NCI-H82 (cell line): ENCODE measurements around the gene PHACTR1.

Experiments used
- DNase-seq: peaks from one replicate; lab custom pipeline; 2025; lab: John Stamatoyannopoulos, UW

The PHACTR1 gene

DNA sequence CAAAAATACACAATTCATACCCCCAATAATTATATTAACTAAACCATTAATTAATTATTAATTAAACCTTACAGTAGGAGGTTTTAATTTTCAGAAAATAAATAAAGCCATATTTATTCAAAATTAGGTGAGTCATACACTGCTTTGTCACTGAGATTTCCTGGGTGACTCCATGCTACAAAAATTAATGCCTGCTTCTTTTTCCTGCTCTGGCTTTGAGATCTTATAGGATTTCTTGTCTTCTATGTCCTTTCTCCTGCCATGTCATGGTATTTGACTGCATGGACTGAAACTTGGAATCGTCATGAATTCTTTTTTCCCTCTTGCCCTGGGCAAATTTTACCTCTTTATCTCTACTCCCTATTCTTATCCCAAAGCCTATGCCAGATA lies 133.2 kb downstream of the PHACTR1 start:
- DNase-seq: no peak

DNA sequence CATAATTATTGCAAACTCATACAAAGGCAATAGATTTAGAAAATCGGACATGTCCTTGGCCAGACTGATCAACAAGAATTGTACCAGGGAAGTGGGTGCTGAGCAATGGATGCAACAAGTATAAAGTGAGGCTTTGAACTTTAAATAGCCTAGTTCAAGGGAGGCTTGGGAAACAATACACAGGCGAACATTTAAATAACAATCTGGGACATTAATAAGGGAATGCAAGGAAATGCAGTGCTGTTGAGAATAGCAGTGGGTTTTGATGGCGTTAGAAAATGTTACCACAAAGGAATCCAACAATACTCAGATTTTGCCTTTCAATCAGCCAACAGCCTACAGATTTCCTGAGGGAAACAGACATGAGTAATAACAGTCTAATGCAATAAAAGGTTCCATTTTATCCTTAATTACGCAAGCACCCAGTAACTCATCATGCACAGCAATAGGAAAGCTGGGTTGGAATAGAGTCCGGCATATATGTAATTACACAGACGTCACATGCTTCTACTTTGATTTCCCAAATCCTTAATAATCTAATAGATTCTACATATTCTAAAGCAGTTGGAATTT lies 134.6 kb downstream of the PHACTR1 start:
- no peak for DNase-seq

DNA sequence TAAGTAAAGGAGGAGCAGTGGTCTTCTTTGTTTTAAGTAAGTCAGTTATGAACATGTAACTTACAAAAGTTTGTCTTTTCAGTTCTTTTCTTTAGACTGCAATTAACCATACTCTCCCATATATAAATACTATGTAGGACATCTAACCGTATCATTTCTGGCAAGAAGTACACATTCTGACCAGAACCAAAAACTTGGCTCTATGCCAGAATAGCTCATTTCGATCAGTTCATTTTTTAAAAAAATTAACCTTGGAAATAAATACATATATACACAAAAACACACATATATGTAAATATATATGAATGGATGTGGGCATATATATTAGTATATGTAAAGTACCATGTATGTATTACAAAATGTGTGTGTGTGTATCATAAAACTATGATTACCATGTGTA lies 145.0 kb downstream of the PHACTR1 start:
- DNase-seq: no peak

DNA sequence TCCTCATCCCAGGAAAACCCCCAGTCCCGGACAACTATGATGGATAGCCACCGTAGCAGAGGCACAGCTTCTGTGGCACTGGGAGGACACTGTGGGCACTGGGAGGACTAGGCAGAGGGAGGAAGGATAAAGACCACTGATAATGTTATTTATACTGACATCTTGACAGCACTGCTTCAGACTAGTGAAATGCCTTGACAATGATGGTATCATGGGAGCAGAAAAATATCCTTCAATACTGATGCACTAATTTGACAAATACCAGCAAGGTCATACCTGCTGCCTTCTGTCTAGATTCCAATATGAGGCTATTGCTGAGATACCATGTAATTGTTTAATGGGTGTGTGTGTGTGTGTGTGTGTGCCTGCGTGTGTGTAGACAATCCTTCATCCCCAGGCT lies 148.6 kb downstream of the PHACTR1 start:
- no peak for DNase-seq

DNA sequence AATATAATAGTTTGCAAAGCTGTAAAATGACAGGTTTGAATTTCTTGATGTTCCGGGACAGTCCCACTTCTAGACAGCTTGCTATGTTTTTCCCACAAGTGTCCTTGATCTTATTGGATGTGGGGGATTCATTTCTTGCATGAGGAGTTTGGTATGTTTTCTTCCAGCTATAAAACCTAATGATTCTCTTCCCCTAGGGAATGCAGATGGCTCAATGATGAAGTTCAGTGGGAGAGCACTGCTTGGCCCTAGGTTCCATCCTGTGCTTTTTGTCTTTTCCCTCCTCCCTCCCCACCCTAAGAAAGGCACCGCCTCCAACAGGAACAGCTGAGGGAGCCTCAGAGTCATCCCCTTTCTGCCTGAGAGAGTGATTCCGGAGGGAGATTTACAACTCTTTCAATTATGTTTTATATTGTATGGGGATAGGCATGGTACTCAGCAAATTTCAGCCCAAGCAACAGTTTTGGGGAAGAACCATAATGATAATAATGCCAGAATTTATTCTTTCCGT lies 149.2 kb downstream of the PHACTR1 start:
- DNase-seq: no peak

DNA sequence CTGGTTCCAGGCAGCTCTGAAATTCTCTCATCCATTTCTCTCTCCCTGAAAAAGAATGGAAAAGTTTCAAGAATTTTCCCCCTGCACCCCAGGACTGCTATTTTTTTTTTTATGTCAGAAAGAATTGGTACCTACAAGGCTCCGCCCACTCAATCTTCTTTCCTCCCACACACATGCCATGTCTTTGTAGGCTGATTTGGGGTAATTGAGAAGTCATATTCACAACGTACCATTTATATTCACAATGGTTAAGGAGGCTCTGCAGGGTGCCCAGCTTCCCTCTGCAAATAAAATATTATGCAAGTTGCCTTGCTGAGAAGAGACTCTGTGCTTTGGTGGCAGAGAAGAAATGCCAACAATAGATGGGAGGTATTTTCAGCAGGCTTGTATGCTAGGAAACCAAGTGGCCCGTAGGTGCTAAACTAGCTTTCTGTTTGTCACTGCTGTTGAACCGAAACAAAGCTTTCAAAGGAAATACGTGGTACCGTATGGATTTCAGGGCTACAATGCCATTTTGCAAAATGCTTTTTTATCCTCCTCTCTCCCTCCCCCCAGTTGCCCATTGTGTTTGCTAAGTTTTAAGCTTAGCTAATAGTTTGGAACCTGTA lies 150.0 kb downstream of the PHACTR1 start:
- DNase-seq: no peak

DNA sequence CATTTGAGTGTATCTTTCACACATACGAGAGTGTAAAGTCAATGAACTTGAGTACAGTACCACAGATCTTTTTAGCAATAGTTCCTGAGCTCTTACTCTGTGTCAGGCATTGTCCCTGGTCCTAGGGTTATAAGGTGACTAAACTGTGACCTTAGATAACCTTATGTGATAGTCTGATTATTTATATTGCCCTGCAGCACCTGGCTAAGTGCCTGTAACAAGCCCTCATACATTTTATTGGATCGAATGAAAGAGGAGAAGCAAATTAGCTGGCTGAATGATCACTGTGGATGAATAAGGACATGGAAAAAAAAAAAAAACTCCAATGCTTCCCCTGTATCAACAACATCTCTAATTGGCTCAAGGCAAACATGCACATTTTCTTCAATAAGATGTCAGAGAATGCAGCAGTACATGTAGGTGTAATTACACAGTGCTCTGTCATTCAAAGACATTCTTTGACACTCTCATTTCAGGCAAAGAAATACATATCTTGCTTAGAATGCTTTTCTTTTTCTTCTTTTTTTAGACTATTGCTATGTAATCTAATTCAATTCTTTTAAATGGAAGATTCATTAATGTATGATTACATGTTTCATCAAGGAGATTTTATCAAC lies 153.4 kb downstream of the PHACTR1 start:
- peak; percentile 6 for DNase-seq

DNA sequence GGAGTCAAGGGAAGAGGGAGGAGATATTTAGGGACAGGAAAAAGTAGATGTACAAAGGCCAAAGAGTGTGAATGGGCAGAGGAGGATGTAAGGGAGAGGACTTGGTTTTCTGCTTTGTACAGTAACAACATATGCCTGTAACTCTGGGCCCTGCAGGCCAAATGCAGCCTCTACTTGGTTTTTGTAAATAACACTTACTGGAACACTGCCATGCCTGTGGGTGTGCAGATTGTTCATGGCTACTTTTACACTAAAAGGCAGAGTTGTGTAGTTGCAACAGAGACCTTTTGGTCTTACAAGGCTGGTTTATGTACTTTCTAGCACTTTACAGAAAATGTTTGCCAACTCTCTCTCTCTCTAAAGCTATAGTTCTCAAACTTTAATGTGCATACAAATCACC lies 157.1 kb downstream of the PHACTR1 start:
- DNase-seq: no peak

DNA sequence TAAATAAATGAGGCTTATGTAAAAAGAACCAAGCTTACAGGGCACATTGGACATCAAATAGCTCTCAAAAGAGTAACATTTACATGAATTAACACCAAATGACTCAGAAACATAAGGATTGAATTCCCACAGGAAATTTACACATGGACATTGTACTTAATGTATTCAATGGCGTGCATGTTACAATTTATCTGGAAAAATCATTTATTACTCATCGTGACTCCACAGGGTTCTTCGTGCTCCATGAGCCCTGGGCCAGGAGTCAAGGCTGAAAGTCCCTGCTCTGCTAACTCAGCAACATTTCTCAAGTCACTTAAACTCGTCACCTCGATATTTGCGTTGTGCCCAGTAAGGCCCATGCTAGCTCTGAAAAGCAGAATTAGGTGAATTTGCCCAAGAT lies 158.5 kb downstream of the PHACTR1 start:
- no peak for DNase-seq

DNA sequence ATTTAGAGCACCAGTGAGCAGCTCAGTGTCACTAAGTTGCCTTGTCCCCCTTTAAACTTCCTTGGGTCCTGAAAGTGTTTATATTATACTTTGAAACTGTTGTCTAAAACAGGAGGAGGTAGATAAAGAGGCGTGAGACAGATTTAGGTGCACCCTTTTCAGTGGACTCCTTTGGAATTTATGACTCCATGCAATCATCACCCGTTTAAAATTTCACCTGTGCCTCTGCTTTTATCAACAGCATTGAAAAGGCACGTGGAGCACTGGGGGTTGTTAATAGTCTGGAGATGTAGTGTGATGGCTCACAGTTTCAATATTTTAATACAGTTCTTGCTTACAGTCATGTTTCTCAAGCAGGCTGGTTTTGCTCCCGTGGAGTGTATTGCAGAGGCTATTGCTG lies 162.2 kb downstream of the PHACTR1 start:
- DNase-seq: no peak

DNA sequence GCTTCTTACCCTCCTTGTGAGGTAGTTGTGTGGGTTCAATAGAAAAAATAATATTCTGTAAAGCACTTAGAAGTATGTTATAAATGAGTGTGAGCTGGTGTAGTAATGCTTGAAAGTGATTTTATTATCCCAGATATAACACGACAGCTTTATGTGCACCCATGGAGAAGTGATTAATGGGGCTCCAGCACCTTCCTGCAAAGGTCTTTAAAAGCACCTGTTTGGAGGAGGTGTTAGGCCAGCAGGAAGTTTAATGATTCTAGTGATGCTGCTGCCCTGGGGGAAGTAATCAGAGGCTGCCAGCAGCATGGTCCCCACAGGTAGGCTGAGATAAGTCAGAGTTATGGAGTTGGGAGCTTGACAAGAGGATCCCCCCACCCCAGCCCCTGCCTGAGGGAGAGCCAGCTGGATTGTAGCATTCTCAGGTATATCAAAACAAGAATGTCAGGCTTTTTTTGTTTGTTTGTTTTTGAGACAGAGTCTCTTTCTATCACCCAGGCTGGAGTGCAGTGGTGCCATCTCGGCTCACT lies 166.3 kb downstream of the PHACTR1 start:
- DNase-seq: no peak

DNA sequence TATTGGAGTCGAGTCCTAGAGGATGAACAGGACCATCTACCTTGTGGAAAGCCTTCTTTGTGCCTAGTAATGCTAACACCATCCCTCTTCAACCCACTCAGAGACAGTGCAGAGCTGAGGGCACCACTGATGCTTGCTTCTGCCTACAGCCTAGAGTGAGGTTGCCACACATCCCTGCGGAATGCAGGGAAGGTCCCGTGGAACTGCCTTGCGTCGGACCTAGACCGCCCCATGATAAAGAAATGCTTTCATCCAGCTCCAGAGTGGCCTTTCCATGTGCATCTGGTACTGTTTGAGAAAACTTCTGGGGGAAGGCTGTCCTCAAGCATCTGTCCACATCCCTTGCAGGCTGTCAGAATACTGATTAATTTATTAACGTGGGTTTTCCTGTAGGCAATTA lies 168.4 kb downstream of the PHACTR1 start:
- DNase-seq: no peak

DNA sequence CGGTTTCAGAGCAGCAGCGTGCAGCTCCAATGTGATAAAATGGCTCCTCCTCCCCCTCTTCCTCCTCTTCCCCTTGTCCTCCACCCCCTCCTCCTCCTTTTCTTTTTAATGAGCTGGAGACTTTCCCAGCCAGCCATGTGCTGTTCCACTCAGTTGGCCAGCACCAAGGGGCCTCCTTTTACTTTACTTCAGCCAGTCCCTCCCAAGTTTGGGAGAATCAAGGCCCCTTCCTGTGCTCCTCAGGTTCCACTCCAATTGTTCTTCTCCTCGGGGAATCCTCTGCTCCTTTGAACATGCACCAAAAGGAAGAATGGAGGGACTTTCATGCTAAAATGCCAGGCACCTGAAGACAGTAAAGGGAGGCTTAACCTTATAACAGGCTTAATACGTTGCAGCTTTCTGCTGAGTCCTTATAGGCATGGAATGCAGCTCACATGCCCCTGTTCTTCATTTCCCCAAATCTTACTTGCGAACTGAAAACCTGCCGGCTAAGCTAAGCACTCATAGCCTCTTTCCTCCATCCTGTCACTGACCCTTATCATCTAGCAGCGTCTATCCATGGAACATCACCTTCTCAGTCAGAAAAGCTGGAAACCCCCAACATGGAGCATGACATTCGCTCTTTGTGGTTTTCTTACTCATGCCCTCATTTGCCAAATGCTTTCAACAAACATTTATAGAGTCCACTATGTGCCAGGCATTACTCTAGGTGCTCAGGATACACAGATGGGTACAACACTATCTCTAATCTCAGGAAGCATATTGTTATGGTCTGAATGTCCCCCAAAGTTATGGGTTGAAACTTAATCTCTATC lies 170.6 kb downstream of the PHACTR1 start:
- peak; percentile 50 for DNase-seq

DNA sequence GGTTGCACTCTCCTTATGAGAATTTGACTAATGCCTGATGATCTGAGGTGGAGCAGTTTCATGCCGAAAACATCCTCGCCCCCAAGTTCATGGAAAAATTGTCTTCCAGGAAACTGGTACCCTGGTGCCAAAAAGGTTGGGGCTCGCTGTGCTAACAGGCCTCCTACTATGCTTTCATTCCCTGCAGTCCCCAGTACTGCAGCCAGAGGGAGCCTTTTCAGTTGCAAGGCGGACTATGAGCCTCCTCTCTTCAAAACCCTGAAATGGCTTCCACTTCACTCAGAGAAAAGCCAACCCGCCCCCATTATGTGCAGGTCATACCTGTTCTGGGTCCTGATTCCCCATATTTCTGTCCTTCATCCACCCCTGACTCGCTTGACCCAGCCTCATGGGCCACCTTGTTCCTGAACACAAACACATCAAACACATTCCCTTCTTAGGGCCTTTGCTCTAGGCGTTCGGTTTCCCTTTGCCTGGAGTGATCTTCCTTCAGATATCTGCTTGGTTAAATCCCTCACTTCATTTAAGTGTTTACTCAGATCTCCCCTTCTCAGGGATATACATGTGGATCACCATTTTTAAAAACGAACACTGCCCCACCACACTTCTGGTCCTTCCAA lies 173.7 kb downstream of the PHACTR1 start:
- DNase-seq: peak; percentile 32

DNA sequence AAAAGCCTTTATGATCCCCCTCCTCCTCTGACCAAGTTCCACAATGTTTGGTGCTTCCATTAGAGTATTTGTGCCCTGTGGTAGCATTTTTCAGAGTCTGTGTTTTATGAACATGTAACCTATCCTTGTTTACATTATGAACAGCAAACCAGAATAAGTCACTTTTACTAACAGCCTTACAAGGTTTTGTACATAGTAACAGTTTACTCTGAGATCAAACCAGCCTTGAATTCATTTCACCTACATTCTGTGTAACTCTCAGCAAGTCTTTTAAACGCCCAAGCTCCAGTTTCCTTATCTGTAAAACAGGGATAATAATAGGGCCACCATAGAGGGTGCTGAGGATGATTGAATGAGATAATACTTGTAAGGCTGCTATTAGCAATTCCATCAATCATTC lies 175.0 kb downstream of the PHACTR1 start:
- no peak for DNase-seq

DNA sequence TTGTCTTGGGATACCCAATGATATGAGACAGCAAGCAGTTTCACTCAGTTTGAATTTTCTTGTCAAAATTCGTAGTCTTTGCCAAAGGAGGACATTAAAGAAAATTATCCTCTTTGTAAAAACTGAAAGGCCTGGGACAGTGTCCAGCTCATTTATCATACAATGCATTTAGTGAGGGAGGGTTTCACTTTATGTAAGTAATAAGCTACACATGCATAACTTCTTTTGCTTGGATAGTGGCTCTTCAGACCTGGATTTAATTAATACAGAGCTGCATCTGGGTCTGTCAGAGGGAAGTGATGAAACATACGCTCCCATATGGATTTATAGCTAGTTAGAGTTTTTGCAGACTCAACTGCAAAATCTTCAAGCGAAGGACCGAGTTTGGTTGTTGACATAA lies 175.6 kb downstream of the PHACTR1 start:
- no peak for DNase-seq

DNA sequence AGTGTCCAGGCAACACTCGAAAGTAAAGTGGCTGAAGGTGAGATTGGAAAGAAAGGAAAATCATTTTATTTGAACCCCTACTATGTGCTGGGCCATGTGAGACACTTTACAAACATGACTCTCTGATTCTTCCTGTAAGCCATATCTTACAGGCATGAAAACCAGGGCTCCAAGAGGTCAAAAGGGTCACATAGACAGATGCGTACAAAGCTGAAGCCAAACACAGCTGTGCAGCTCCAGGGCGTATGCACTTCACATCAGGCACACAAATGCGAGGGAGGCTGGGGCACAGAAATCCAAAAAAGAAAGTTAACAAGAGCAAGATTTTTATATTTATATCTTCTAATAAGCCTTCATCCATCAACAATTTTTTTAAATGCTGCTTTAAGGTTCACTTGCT lies 176.5 kb downstream of the PHACTR1 start:
- DNase-seq: no peak

DNA sequence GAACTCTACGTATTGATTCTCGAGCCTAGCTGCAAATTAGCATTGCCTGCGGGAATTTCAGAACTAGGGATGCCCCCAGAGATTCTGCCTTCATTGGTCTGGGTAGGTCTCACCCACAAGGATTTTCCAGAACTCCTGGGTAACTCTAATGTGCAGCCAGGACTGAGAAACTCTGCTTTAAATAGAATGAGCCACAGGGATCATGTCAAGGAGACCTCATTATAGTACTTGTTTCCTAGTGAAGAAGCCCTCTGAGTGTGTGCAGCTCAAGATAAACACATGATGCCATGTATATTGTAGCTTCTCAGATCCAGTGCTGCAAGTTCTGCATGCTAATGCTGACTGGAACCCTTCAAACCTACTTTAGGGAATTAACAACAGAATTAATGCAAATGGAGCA lies 179.2 kb downstream of the PHACTR1 start:
- DNase-seq: no peak

DNA sequence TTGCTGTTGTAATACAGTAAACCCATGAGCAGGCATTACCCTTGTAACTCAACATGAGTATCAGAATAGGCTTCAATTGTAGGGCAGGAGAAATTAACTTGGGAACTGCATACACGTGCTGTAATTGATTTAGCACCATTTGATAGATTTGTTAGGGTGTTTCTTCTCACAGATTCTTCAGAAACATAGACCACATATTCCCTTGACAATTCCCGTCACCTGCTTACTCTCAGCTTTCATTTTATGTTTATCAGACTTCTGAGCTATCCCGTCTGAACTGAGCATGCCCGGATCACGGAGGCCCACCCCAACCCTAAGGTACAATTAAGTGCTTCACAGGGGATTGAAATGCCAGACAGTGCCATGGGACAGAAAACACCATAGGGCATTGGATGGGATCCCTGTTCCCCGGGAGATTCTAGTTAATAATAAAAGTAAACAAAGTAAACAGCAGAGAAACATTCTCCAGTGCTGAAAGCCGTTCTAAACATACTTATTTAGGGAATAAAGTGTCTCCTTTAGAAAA lies 179.7 kb downstream of the PHACTR1 start:
- no peak for DNase-seq

DNA sequence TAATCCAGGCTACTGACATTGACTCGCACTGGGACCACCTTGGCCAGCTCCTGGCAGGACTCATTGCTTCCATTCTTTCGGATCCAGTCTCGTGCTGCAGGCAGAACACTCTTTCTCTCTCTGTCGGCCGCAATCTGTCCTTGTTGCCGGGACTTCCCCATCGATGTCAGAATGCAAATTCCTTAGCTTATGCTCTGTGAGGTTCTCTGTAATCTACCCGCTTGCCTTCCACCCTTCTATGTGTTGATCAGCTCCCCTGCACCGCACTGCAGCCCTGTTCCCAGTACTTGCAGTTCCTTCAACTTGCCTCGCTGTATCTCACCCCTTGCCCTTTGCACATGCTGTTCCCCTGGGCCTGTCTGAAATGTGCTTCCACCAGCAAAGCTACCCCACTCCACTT lies 182.0 kb downstream of the PHACTR1 start:
- no peak for DNase-seq

DNA sequence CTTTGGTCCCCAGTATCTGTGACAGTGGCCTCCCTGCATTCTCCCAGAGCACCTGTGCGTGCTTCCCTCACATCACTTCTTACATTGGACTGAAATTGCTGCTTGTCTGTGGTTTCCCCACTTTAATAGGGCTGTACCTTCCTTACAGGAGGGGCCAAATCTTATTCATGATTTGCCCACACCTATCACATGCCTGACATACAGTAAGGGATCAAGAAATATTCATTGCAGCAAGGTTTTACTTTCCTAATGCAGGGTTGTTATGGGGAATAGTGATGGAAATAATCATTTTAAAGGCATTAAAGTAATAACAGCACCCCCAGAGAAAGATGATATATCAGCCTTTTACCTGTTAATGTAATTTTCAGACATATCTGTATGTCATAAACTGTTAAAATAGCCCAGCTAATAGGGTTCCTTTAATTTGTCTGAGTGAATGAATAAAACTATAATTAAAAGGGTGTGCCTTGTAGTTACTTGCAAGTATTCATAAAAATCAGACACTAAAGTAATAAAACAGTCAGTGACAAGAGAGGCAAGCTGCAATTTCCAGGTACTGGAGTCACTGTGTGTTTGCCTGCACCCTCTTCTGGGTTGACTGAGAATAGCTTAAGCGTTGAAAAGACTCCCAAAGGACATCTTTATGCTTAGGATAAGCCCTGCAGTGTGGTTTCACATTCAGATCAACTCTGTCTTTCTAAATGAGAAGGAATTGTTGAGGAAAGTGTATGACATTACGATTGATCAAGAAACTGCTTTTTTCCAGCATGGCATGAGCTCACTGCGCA lies 182.7 kb downstream of the PHACTR1 start:
- DNase-seq: no peak
